Activated naive CD4-positive, alpha-beta T cell treated with anti-CD3 and anti-CD28 coated beads, Interleukin-2, amount 10 ng/mL, durations not matched to agents 7 days and 5 days (primary cell): ENCODE measurements around the gene MAGEC1.

Experiments used
- CTCF ChIA-PET: fragments of 350-600 bp; sonication (Branson Sonifier 250); formaldehyde crosslinking; loops from one replicate; lab custom pipeline; 2021; ENCODE audit warnings: antibody characterized with exemption; lab: Charles Lee
- DNase-seq: peaks from one replicate; pipeline ENCODE4 v3.0.0-alpha.2; 2020
- H3K27ac Mint-ChIP-seq: one replicate; pipeline ENCODE4 v1.8.0; 2021; ENCODE audit warnings: mild to moderate bottlenecking, moderate library complexity, mixed read lengths
- H3K27me3 Mint-ChIP-seq: one replicate; pipeline ENCODE4 v1.8.0; 2021; ENCODE audit warnings: mild to moderate bottlenecking, mixed read lengths
- H3K36me3 Mint-ChIP-seq: one replicate; pipeline ENCODE4 v1.8.0; 2021; ENCODE audit warnings: mixed read lengths
- H3K4me1 Mint-ChIP-seq: one replicate; pipeline ENCODE4 v1.8.0; 2021; ENCODE audit warnings: mixed read lengths
- H3K4me3 Mint-ChIP-seq: one replicate; pipeline ENCODE4 v1.8.0; 2021; ENCODE audit warnings: mild to moderate bottlenecking, moderate library complexity, mixed read lengths
- H3K9me3 Mint-ChIP-seq: one replicate; pipeline ENCODE4 v1.8.0; 2021; ENCODE audit warnings: mixed read lengths

MAGEC1 gene

DNA sequence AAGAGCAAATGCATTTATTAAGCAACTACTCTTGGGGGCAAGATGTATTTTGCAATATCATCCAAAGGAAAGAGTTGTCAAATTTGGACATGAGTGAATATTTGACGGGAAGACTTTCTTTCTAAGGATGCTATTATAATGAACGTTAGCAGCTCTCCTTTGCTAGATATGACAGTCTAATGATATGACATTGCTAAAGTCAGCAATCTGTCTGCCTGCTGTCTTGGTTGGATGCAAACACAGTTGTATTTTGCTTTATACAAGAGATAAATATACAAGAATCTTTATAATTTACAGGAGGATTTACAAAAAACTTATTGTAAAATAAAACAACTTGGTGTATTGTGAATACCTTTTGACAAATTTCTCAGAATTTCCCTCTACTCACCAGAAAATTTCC is 37.5 kb downstream of the MAGEC1 start:
- H3K27ac Mint-ChIP-seq: no peak overlapping the region
- H3K9me3 Mint-ChIP-seq: no peaks in the 10 kb centered on the region
- CTCF ChIA-PET: no interaction called here
- DNase-seq: no peak
- no peaks in the 10 kb centered on the region for H3K4me1 Mint-ChIP-seq
- no peaks in the 10 kb centered on the region for H3K36me3 Mint-ChIP-seq
- H3K27me3 Mint-ChIP-seq: no peaks in the 10 kb centered on the region
- H3K4me3 Mint-ChIP-seq: no peak overlapping the region

DNA sequence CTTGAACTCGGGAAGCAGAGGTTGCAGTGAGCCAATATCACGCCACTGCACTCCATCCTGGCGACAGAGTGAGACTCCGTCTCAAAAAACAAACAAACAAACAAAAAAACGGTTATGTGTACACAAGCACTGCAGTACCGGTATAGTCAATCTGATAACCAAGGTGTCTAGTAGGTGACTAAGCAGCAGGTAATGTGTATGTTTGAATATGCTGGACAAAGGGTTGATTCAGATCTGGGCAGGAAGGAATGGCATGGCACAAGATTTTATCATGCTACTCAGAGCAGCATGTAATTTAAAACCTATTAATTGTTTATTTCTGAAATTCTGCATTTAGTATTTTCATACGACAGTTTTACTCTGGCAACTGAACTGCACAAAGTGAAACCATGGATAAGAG is 41.7 kb downstream of the MAGEC1 start:
- H3K27me3 Mint-ChIP-seq: no peaks in the 10 kb centered on the region
- H3K4me1 Mint-ChIP-seq: no peaks in the 10 kb centered on the region
- H3K4me3 Mint-ChIP-seq: no peak overlapping the region
- H3K27ac Mint-ChIP-seq: no peak overlapping the region
- CTCF ChIA-PET: no interaction called here
- no peaks in the 10 kb centered on the region for H3K36me3 Mint-ChIP-seq
- DNase-seq: no peak
- H3K9me3 Mint-ChIP-seq: no peaks in the 10 kb centered on the region

DNA sequence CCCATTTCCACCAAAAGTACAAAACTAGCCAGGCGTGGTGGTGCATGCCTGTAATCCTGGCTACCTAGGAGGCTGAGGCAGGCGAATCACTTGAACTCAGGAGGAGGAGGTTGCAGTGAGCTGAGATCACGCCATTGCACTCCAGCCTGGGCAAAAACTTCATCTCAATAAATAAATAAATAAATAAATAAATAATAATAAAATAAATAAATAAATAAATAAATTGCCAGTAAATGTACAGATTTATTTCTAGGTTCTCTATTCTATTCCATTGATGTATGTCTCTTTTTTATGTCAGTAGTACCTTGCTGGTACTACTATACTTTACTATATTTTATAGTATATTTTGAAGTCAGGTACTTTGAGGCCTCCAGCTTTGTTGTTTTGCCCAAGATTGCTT is 43.7 kb downstream of the MAGEC1 start:
- DNase-seq: no peak
- Mint-ChIP-seq H3K27ac (no peak overlapping the region), H3K27me3 (no peaks in the 10 kb centered on the region), H3K4me1 (no peaks in the 10 kb centered on the region), H3K36me3 (no peaks in the 10 kb centered on the region), H3K4me3 (no peak overlapping the region), H3K9me3 (no peaks in the 10 kb centered on the region)
- CTCF ChIA-PET: no interaction called here

DNA sequence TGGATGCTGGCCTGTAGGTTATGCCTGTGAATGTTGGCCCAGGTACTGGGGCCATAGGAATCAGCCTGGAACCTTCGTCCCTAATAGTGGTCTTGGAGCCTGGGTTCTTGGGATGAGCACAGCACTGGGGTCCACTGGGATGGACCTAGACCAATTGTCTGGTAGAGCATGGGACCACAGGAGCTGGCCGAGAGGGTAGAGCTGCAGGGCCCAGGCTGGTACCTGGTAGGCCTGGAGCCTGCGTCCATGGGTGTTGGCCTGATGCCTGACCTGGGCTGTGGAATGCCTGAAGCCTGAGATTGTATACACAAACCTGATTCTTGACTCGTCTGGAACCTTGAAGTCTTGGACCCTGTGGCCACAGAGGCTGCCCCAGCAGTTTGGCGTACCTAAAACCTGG is 48.9 kb downstream of the MAGEC1 start:
- H3K36me3 Mint-ChIP-seq: no peaks in the 10 kb centered on the region
- CTCF ChIA-PET: no interaction called here
- DNase-seq: no peak
- no peak overlapping the region for H3K27ac Mint-ChIP-seq
- no peaks in the 10 kb centered on the region for H3K9me3 Mint-ChIP-seq
- no peaks in the 10 kb centered on the region for H3K4me1 Mint-ChIP-seq
- no peak overlapping the region for H3K4me3 Mint-ChIP-seq
- no peaks in the 10 kb centered on the region for H3K27me3 Mint-ChIP-seq

DNA sequence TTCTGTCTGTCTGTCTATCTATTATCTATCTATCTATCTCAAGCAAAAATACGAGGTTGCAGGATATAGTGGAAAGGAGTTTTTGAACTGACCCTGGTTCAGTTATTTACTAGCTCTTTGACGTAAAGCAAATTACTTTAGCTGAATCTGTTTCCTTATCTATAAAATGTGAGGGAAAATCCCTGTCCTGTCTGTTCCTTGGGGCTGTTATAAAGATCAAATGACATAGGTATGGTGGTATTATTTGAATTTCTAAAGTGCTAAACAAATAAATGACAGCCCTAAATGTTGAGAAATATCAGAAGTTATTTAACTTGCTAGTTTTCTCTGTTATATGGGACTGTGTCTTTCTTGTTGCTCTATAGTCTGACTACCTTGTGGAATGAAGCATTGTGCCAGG is 55.0 kb downstream of the MAGEC1 start:
- no peaks in the 10 kb centered on the region for H3K9me3 Mint-ChIP-seq
- H3K4me3 Mint-ChIP-seq: no peak overlapping the region
- DNase-seq: no peak
- H3K27ac Mint-ChIP-seq: no peak overlapping the region
- H3K27me3 Mint-ChIP-seq: no peaks in the 10 kb centered on the region
- CTCF ChIA-PET: no interaction called here
- H3K4me1 Mint-ChIP-seq: no peaks in the 10 kb centered on the region
- no peaks in the 10 kb centered on the region for H3K36me3 Mint-ChIP-seq
